Measurements from ENCODE around the gene IGF1R.
A peak's percentile ranks its signal among the peaks of the same experiment; 100 is the strongest.
"Not testable (repeated sequence)": the region's sequence is repeated elsewhere in the genome, so short reads cannot be mapped to it uniquely, and the experiment has no call there.

IGF1R gene

DNA sequence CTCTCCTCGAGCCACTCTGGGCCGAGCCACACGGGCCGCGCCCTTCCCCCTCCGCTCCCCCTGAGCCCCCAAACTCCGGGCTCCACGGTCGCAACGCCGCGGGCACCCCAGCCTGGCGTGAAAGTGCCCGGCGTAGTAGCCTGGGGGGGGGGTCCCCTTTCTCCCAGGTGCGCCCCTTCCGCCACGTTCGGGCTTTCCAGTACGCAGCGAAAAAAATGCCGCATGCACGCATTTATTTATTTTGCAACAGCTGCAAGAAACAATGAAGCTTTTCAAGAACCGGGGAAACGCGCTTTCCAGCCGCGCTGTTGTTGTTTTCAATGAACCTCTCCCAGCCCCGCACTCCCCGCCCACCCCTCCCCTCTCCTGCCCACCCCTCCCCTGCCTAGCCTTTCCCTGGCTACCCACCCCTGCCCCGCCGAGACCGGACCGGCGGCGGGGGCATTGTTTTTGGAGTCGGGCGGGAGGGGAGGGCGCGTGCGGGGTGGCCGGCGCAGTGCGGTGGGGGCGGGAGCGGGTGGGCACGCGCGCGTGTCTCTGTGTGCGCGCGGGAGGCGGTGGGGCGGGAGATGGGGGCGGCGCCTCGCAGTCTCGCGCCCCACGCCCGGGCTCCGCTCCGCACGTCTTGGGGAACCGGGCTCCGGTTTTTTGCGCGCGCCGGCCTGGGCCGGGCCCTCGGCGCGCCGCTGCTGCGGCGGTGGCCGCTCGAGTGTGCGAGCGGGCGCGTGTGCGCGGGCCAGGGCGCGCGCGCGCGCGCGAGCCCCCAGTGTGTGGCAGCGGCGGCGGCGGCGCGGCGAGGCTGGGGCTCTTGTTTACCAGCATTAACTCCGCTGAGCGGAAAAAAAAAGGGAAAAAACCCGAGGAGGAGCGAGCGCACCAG is at the start of gene IGF1R:
TSS of gene IGF1R (plus strand) at position 766 of the 880 bp plus-strand sequence. CDS start 1,043 bp downstream, outside the sequence.
- DNase-seq = peak; percentile 87

DNA sequence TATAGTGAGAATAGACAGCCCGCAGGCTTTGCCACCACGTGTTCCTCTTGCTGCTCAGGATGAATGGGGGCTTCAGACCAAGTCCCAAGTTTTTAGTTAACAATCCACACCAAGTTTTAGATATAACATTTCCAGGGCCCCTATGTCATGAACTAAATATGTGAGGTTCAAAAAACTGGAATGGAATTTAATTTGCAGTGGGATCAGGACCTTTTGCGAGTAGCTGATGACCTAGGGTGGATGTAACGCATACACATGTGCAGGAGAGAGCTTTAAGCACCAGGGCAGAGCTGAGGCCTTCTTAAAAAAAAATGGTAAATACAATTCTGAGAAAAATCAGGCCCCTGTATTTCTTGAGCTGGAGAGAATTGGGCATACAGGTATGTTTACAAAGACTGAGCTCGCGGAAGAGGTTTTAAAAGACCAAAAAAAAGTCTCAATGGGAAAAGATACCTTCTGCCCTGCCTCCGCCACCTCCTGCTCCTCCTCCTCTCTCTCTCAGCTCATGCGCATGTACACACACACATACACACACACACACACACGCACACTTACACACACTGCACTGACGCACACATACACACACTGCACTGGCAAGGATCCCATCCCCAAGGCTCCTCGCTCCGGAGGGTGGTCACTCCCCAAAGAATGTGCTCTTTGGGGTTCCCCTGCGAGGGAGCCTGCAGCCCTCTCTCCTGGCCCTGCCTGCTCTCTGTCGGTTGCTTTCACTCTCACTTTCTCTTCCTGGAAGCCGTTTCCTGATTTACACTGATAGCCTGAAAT is 48.2 kb upstream of the IGF1R start:
- DNase-seq = no peak

DNA sequence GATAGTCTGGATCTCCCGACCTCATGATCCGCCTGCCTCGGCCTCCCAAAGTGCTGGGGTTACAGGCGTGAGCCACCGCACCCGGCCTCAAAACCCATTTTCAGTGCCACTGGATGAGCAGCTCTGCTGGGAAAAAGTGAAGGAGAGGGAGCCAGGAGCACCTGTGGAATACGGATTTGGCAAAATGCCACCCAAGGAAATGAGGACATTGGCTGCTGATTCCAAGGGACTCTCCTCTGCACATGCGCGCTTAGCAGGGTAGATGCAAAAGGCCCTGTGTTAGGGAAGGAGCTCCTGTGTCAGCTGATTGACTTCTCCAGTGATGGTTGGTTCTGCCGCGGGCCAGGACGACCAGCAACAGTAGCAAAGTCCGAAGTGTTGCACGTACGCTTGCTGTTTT is 43.4 kb upstream of the IGF1R start:
- no peak for DNase-seq

DNA sequence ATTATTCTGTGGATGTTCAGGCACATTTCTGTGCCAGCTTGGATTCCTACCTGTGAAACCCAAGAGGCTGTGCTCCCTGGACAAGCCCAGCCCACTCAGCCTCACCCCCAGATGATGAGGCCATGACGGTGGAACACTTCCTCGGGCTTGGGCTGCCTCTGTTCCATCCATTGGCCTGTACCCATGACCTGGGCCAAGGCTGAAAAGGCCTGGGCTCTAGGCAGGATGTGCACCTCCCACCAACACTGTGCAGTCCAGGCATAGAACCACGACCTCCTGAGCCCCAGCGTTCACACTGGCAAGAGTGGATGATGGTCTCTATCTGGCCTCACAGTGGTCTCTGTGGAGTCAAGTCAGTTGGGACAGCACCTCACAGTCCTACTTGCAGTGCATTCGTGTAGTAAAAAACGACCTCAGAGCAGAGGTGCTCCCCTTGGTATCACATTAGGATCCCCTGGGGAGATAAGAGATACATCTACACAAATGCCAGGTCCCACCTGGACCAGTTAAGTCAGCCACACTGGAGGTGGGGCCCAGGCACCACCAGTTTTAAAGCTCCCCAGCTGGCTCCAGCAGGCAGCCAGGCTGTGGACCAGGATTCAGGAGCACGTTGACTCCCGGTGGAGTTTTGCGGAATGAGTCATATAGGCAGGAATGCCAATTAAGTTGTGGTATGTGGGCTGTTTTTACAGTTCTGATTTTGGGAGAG is 39.0 kb upstream of the IGF1R start:
- DNase-seq = no peak

DNA sequence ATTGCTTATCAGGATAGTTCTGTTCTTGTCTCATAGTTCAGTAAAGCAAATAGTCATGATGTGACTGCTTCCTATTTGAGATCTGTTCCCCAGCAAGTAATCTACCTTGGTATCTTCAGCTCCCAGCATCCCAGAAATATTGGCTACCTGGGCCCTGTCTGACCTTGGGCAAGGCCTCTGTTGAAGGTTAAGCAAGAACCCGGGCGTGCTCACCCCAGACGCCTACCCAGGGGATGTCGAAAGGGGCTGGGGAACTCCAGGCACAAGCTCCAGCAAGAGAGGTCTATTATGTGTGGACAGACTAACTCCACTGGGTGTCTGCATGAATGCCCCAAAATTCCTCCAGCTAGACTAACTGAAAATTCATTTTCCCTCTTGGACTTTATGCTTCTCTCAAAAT is 37.3 kb upstream of the IGF1R start:
- DNase-seq = no peak

DNA sequence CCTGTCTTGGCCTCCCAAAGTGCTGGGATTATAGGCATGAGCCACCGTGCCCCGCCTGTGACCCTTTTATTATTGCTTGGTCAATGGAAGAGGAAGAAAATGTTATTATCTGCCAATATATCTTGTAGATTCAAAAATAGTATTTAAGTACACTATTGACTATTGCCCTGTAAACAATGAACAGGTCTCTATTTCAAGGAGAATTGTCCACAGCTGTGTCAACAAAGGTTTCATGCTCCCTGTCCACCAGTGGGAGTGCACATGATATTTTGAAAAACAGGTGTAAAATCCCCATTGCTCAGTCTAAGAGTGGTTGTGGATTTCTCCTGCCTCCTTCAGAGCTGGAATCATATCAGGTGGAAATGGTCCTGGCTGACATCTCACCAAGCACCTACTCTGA is 36.5 kb upstream of the IGF1R start:
- no peak for DNase-seq

DNA sequence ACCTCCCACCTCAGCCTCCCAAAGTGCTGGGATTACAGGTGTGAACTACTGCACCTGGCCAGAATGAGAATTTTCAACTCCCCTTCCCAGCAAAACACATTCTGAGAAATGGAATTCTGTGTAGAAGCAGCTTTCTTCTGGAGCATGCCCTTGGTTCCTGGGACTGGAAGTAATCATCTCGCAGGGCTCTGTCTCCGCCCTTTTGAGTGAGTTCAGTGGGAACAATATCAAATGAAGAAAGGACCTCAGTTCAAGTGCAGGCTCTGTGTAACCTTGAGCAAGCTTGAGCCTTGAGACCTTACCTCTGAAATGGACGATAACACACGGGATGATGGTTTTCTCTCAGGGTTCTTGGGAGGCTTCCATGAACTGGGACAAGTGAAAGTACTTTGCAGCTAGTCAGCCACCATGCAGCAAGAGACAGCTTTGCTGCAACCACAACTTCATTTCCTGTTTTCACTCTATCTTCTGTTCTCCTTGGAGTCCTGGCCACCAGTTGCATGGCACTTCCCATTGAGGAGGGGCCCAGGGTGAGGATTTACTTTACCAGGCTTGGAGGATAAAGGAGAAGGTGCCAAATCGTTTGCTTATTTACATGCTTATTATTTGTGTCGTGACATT is 35.7 kb upstream of the IGF1R start:
- DNase-seq = no peak

DNA sequence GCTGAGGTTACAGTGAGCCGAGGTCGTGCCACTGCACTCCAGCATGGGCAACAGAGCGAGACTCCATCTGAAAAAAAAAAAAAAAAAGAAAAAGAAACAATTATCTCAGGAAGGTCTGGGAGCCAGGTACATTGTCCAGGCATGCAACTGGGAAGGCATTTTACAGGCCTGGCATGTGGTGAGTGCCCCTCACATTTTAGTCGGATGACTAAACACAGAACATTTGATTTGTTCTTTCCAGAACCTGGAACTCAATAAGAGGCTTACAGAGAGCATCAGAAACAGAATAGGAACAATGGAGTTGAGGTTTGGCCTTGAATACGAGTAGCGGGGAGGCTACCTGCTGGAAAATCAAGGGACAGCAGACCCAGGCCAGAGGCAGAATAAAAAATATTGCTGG is 33.7 kb upstream of the IGF1R start:
- no peak for DNase-seq

GRCh38 chr15:98616397-98616796 is 31.9 kb upstream of the IGF1R start:
- no peak for DNase-seq

DNA sequence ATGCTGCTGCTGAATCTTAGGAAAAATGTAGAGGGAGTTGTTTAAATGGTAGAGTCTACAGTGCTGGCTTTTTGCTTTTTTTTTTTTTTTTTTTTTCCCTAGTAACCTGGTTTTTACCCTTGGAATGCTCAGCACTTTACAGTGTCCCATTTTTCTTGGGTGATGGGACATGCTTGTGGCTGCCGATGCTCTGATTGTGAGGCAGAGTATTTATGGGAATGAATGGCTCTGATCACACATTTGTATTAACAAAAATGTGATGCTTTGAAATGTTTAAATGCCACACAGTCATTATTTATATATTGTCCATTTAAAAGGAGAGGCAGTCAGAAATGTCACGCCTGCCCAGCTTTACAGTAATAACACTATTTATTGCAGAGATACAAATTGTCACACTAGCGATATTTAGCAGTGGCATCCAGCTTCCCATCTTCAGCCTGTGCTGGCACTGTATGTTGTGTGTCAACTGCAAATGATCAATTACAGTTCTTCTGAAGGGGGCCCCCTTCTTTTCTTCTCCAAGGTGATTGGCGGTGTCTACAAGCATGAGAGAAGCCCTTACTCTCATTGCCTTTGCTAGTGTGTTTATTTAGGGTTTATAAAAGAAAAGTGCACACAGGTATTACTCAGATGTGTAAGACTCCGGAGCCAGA is 30.9 kb upstream of the IGF1R start:
- no peak for DNase-seq

DNA sequence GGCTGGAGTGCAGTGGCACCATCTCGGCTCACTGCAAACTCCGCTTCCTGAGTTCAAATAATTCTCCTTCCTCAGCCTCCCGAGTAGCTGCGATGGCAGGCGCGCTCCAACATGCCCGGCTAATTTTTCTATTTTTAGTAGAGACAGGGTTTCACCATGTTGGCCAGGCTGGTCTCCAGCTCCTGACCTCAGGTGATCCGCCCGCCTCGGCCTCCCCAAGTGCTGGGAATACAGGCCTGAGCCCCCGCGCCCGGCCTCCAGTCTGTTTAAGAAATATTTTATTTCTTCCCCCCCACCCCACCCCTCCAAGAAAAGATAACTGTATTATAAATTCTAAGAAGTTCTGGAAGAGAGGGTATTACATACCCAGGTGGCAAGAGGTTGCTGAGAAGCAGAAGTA is 29.8 kb upstream of the IGF1R start:
- DNase-seq = not testable (repeated sequence)

DNA sequence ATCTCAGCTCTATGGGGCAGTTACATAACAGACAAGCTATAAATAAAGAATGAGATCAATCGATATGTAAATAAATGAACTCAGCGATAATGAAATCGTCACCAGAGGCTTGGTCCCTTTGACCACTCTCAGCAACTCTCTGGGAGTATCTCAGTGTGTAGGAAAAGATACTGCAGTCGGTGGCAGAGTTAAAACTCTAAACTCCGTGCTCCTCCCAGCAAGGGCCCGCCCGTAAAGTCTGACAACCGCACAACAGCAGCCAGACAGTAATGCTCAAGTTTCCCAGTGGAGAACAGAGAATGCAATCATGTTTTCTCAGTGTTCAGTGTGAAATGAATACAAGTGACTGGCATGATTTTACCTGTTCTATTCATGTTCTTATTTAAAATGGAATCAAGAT is 28.3 kb upstream of the IGF1R start:
- DNase-seq = no peak

- no peak for DNase-seq
Observed at GRCh38 chr15:98621021-98621420, 27.3 kb upstream of the IGF1R start.

- no peak for DNase-seq
Observed at GRCh38 chr15:98625614-98626013, 22.7 kb upstream of the IGF1R start.

DNA sequence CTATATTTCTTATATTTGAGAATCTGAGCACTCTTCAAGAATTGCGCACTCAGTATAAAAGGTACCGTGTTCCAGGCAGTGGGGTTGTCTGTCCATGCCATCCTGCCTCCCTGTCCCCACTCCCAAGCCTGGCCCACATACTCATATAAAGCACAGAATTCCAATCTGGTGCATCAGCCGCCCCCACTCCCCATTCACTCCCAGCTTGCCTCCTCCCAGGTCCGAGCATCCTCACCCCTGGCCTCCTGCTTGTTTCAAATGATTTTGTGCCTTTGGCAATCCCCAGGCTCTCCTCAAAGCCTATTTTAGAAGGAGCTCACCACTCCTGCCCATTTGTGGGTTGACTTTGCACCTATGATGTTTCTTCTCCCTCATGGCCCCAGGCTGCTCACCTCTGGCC is 22.2 kb upstream of the IGF1R start:
- no peak for DNase-seq

GRCh38 chr15:98628216-98628615 is 20.1 kb upstream of the IGF1R start:
- no peak for DNase-seq

GRCh38 chr15:98635848-98636247 is 12.5 kb upstream of the IGF1R start:
- DNase-seq = no peak

GRCh38 chr15:98643115-98643514 is 5.2 kb upstream of the IGF1R start:
- DNase-seq = no peak

DNA sequence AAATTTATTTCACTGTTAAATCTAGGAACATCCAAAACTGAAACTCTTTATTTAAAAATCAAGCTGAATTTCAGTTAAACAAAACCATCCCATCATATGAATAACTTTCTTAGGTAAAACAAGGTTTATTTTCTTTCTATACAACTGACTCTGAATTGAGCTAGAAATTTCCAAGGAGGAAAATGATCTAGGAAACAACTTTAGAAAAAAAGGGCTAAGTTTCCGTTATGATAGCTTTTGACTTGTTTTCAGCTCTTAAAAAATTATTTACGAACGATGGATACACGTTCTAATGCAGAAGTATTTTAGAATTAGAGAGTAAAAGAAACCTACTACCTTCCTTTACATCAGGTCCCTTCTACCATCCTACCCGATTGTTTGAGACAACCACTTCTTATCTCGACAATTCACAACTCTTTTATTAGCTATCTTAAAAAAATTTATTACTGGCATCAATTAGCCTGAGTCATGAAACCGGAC is 1.8 kb upstream of the IGF1R start:
- DNase-seq = no peak

DNA sequence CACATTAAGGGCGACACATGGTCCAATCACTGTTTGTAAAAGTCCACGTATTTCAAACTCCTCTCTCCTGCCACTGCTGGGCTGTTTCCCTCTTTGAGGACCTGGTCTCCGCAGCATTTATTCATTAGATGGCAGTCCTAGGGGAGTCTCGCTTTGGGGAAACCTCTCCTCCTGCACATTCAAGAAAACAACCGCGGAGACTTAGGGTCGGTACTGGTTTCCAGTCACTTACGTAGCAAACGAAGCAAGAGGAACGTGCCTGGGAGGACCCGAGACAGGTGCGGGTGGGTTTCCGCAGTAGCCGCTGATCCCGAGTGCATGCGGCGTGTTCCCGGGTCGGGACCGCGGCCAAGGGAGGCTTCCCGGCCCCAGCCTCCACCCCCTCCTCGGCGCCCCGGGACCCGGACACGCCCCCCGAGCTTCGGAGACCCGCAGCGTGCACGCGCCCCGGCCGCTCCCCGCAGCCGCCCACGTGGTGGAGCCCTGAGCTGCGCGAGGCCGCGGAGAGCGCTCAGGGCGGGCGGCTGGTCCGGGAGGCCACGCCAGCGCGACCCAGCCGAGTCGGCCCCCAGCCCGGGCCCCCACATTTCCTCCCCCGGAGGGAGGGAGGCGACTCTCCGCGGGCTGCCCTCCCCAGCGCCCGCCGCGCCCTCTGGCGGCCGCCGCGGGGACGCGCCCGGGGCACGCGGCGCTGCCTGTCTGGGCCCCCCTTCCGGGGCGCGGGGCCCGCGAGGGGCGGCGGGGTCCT is 1.1 kb upstream of the IGF1R start:
- peak; percentile 84 for DNase-seq

- peak; percentile 60 for DNase-seq
Observed at GRCh38 chr15:98648654-98649471, 524 bp downstream of the IGF1R start.
